WERI-Rb-1 (cell line): ENCODE data around the gene TTLL5.

Experiments used
- DNase-seq: peaks from one replicate; pipeline ENCODE4 v3.0.0-alpha.2; 2020
- H3K27ac ChIP-seq: fragments of 250-450 bp; sonication (Bioruptor Pico); 2 replicates; pipeline ENCODE4 v1.5.1; 2020; ENCODE audit warnings: mild to moderate bottlenecking, moderate library complexity
- H3K27me3 ChIP-seq: fragments of 250-450 bp; sonication (Bioruptor Pico); 2 replicates; pipeline ENCODE4 v1.5.1; 2021; ENCODE audit warnings: mild to moderate bottlenecking, low read depth, moderate library complexity; ENCODE audit not compliant: insufficient read depth, severe bottlenecking
- H3K36me3 ChIP-seq: fragments of 250-450 bp; sonication (Bioruptor Pico); 2 replicates; pipeline ENCODE4 v1.5.1; 2020; ENCODE audit warnings: mild to moderate bottlenecking, moderate library complexity
- H3K4me3 ChIP-seq: 2 replicates; pipeline ENCODE4 v1.5.1; 2011; ENCODE audit warnings: low read depth, mild to moderate bottlenecking, control low read depth, low read length
- H3K9me3 ChIP-seq: fragments of 250-450 bp; sonication (Bioruptor Pico); 2 replicates; pipeline ENCODE4 v1.5.1; 2021; ENCODE audit warnings: mild to moderate bottlenecking, moderate library complexity; ENCODE audit not compliant: severe bottlenecking
- CTCF ChIP-seq: IDR thresholded peaks from 2 replicates; pipeline ENCODE4 v1.5.1; 2011; ENCODE audit warnings: low read depth, mild to moderate bottlenecking, control low read depth, inconsistent platforms, low read length

Gene TTLL5

GRCh38 chr14:75697386-75697785 lies 36.3 kb downstream of the TTLL5 start:
- Histone ChIP-seq H3K36me3 (peaks cover 53% of the 10 kb centered on the region), H3K27me3 (no peaks in the 10 kb centered on the region), H3K4me3 (no peak overlapping the region), H3K9me3 (peaks cover 3% of the 10 kb centered on the region), H3K27ac (no peak overlapping the region)
- no peak for DNase-seq
- no peak for TF ChIP-seq CTCF

GRCh38 chr14:75697918-75698317 lies 36.9 kb downstream of the TTLL5 start:
- H3K27ac ChIP-seq, result no peak overlapping the region
- H3K9me3 ChIP-seq, result peaks cover 3% of the 10 kb centered on the region
- H3K36me3 ChIP-seq, result peaks cover 53% of the 10 kb centered on the region
- no peak for DNase-seq
- no peak for TF ChIP-seq CTCF
- H3K27me3 ChIP-seq, result no peaks in the 10 kb centered on the region
- H3K4me3 ChIP-seq, result no peak overlapping the region

GRCh38 chr14:75699331-75699730 lies 38.3 kb downstream of the TTLL5 start:
- H3K4me3 ChIP-seq, result no peak overlapping the region
- DNase-seq, result no peak
- peaks cover 44% of the 10 kb centered on the region for H3K36me3 ChIP-seq
- no peaks in the 10 kb centered on the region for H3K27me3 ChIP-seq
- H3K9me3 ChIP-seq, result peaks cover 3% of the 10 kb centered on the region
- no peak for TF ChIP-seq CTCF
- H3K27ac ChIP-seq, result no peak overlapping the region

- Histone ChIP-seq H3K36me3 (peaks cover 45% of the 10 kb centered on the region), H3K4me3 (no peak overlapping the region), H3K9me3 (no peaks in the 10 kb centered on the region), H3K27me3 (no peaks in the 10 kb centered on the region), H3K27ac (no peak overlapping the region)
- TF ChIP-seq CTCF, result no peak
- DNase-seq, result no peak
Observed at GRCh38 chr14:75700295-75700694, 39.2 kb downstream of the TTLL5 start.

- DNase-seq, result no peak
- Histone ChIP-seq H3K36me3 (peaks cover 47% of the 10 kb centered on the region), H3K27ac (no peak overlapping the region), H3K9me3 (no peaks in the 10 kb centered on the region), H3K4me3 (no peak overlapping the region), H3K27me3 (no peaks in the 10 kb centered on the region)
- no peak for TF ChIP-seq CTCF
Observed at GRCh38 chr14:75702122-75702521, 41.1 kb downstream of the TTLL5 start.

- Histone ChIP-seq H3K27me3 (no peaks in the 10 kb centered on the region), H3K36me3 (peaks cover 48% of the 10 kb centered on the region), H3K9me3 (no peaks in the 10 kb centered on the region), H3K27ac (no peak overlapping the region), H3K4me3 (no peak overlapping the region)
- TF ChIP-seq CTCF, result no peak
- DNase-seq, result no peak
Observed at GRCh38 chr14:75702616-75703261, 41.7 kb downstream of the TTLL5 start.
